SH-SY5Y (cell line): ENCODE data around the gene MTA2.

ENCODE experiments used
- GATA2 ChIP-seq: IDR thresholded peaks from 2 replicates; pipeline ENCODE4 v1.6.1; 2011; ENCODE audit warnings: mild to moderate bottlenecking, low read depth, low read length
- GATA3 ChIP-seq: IDR thresholded peaks from 2 replicates; pipeline ENCODE4 v1.6.1; 2011; ENCODE audit warnings: low read depth, mild to moderate bottlenecking, low read length, moderate library complexity

DNA sequence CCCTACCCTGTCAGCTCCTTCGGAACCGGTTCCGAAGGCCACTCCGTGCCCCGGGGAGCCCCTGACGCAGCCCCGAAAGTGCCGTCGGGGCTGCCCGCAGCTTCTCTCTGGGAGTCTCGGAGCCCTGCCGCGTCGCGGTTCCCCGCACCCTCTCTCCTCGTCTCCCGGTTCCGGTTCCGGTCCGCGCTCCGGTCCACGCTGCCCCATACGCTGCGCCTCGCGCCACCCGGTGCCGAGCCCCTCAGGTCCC is 618 bp downstream of the MTA2 start:
- TF ChIP-seq GATA2 (no peak), GATA3 (no peak)
